Fibroblast of peridontal ligament (primary cell): ENCODE measurements around the gene OBSCN.

Experiments used
- DNase-seq: peaks from one replicate; pipeline ENCODE4 v3.0.0-alpha.2; 2010; ENCODE audit errors: extremely low read depth

The OBSCN gene

DNA sequence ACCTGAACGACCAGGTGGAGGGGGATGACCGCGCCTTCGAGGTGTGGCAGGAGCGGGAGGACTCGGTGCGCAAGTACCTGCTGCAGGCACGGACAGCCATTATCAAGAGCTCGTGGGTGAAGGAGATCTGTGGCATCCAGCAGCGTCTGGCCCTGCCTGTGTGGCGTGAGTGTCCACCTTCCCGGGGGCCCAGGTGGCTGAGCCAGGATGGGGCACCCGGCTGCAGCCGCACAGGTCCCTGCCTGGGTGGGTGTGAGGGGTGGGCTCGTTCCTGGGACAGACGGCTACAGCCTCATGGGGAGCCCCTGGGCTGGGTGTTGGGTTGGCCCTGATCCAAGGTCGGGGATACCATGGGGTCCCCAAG, 133.6 kb downstream of the OBSCN start:
- no peak for DNase-seq

DNA sequence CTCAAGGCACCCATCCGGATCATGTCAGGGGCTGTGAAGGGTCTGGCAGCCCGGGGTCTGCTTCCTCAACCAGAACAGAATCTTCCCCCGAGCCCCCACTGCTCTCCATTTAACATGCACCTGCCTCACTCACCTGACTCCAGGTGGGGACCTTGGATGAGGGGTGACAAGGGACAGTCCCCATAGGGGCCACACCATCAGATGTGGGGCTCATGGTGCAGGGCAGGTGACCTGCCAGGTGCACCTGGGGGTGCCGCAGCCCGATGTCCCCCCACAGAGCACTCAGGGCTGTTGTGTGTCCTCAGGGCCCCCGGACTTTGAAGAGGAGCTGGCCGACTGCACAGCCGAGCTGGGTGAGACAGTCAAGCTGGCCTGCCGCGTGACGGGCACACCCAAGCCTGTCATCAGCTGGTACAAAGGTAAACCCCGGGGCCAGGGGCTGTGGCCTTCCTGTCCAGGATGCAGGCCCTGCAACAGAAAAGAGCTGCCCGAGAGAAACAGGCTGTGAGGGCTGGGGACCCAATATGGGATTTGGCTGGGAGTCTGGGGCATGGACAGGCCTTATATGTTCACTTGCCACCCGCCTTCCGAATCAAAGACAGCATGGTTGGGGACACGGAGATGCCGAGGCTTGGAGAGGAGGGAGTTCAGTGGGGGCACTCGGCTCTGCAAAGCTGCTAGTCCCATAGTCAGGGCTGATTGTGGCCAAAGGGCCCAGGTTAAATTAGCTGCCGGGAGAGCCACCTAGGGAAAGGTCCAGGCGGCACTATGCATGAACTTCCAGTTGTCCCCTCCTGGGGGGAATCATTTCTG, 134.2 kb downstream of the OBSCN start:
- no peak for DNase-seq

DNA sequence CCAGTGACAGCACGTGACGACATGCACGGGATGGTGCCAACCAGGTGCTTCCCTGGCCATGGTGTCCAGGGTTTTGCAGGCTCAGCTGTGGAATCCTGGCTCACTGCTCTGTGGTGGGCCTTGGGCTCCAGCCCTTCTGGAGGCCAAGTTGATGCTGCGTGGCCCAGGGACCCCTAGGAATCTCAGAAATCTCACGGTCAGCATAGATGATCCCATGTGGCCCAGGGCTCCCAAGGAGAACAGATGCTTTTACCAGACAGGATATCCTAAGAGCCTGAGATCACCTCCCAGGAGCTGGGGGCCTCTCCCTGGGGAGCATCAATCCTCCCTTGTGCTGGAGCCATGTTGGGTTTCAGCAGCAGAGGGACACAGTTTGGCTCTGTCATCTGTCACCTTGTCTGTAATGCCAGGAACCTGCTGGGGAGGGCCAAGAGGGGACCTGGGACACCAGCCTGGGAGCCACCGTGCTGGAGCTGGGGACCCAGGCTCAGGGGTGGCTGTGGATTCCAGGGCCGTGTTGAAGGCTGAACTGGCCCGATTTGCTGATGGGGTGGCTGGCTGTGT, 134.9 kb downstream of the OBSCN start:
- DNase-seq = no peak

DNA sequence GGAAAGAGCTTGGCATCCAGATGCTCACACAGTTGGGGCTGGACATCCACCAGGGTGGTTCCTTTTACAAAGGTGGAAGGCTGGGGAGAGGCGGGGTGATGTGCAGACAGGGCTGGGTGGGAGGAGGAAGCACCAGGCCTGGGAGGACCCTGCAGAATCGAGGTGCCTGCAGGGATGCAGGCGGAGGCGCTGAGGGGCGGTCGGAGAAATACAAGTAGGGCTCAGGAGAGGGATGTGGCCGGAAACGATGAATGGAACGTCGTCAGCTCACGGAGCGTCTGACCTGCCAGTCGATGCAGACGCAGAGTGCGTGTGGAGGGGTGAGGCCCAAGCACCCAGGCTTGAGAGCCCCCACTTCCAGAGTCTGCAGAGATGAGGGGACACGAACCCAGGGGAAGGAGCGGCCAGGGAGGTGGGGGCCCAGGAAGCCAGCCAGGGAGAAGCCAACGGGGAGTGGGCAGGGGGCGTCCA, 135.4 kb downstream of the OBSCN start:
- DNase-seq = no peak

DNA sequence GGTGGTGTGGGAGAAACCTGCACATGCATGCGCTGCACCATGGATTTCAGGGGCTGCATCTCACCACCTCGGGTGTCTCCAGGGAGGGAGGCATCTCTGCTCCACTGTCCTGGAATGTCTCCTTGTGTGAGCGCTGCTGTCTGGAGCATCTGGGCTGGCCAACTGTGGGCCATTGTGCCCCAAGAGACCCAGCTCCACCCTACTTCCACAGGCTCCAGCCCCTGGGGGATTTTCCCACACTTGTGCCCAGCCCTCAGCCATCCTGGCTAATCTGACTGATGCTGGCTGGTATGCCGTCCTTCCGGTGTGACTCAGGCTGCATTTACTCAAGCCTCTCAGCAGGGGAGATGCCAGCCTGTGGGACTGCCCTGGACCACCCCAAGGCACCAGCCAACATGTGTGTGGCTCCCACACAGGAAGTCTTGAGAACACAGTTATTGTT, 136.8 kb downstream of the OBSCN start:
- no peak for DNase-seq

DNA sequence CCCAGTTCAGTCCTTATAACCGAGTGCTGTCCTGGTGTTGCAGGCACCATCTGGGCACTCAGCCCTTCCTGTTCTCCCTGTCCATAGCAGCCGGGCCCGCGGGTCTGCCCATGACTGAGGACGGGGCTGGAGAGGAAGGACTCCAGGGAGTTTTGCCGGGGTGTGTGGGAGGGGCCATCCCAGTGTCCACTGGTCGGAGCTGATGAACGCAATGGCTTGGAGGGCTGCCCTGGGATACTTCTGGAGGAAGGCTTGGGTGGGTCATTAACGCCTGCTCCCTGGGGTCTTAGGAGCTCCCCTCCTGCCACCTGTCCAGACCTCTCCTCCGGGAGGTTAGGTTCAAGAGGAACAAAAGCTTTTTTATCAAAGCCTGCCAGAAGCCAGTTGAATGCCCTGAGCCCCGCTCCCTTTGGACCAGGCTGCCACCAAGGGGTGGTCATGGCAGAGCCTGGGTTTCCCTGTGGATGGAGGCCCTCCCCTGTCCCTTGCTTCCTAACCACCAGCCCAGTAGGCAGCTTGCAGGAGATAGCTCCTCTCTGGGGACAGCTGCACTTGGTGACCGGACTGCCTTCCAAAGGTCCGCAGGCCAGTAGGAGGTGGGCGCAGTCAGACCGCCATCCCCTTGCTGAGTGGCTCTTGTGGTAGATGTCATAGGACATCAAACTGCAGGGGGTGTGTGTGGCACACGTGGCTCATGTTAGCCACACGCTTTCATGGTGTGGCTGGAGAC, 137.5 kb downstream of the OBSCN start:
- DNase-seq = no peak

DNA sequence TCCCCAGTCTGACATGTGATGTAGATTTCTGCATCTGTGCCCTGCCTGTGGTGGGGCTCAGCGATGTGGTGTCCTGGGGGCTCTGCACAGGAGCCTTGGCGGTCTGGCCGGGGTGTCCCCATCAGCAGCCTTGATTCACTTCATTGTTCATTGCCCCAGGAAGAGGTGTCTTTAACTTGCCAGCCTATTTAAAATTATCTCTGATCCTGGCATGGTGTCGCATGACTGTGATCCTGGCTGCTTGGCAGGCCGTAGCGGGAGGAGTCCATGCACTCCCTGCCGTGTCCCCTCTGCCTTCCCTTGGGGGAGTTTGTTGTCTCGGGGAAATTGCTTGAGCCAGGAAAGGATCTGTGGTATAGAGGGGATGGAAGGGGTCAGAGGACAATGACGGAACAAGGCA, 138.9 kb downstream of the OBSCN start:
- DNase-seq = no peak

DNA sequence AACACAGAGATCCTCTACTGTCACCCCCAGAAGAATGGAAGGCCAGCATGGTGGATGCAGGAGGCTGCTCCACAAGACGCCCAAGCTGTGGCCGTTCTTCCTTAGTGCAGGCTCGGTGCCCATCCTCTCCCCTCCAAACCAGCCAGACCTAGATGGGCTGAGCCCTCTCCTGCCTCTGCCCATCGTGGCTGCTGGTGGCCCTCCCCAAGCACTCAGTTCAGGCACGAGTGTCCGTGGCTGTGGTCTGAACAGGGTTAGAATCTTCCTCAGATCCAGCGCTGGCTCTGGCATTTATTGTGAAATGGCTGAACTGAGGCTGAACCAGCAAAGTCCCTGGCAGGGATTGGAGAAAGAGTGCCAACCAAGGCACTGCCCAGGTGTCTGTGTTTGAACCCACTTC, 139.3 kb downstream of the OBSCN start:
- no peak for DNase-seq

DNA sequence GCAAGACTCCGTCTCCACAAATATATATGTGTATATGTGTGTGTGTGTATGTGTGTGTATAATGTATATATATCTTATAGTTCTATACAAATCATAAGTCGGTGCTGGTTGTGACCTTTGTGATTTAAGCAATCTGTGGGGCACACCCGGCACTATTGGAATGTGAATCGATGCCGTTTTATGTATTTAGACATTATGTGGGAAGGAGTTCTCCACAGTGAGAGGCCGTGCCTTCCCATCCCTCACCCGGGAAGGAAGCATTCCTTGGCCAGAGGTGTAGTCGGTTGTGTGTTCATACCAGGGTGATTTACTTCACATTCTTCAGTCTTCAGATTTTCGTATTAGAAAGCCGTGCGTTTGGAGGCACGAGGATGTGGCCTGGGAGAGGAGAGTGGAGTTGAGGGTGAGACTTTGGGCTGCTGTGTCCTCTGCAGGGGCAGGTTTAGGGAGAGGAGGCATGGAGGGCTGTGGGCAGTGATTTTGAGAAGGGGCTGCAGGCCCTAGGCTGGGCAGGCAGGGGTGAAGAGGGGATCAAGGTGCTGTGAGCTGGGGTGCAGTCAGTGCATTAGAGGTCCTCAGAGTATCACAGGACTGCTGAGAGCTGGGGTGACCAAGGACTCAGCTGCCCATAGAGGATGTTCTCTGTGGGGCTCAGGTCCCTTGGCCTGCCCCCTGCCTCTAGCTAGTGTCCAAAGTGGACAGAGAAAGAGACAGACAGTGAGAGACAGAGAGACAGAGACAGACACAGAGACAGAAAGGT, 141.0 kb downstream of the OBSCN start:
- DNase-seq = no peak

DNA sequence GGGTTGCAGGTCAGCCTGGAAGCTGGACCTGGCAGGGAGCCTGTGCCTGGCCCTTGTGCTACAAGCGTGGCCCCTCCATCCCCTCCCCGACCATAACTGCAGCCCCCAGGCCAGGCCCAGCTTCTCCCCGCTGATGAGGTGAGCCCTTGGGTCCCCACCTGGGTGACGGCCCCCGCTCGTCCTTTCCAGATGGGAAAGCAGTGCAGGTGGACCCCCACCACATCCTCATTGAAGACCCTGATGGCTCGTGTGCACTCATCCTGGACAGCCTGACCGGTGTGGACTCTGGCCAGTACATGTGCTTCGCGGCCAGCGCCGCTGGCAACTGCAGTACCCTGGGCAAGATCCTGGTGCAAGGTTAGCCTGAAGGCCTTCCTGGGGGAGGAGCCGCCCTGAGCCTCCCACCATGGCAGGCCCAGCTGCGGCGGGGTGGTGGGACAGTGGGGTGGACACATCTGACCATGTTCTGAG, 141.9 kb downstream of the OBSCN start:
- no peak for DNase-seq

DNA sequence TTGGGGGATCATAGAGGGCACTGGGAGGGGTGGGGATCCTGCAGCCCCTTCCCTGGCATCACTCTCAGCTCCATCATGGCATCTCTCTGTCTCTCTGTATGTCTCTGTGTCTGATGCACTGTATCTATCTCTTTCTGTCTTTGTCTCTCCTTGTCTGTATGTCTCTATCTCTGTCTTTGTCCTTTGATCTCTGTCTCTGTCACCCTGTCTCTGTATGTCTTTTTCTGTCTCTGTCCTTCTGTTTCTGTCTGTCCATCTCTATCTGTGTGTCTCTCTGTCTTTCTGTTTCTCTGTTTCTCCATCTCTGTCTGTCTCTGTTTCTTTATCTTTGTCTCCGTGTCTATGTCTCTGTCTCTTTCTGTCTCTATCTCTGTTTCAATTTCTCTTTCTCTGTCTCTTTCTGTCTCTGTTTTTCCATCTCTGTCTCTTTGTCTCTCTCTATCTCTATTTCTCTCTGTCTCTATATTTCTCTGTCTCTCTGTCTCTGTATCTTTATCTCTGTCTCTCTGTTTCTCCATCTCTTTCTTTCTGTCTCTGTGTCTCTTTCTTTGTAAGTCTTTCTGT, 142.4 kb downstream of the OBSCN start:
- DNase-seq = no peak

DNA sequence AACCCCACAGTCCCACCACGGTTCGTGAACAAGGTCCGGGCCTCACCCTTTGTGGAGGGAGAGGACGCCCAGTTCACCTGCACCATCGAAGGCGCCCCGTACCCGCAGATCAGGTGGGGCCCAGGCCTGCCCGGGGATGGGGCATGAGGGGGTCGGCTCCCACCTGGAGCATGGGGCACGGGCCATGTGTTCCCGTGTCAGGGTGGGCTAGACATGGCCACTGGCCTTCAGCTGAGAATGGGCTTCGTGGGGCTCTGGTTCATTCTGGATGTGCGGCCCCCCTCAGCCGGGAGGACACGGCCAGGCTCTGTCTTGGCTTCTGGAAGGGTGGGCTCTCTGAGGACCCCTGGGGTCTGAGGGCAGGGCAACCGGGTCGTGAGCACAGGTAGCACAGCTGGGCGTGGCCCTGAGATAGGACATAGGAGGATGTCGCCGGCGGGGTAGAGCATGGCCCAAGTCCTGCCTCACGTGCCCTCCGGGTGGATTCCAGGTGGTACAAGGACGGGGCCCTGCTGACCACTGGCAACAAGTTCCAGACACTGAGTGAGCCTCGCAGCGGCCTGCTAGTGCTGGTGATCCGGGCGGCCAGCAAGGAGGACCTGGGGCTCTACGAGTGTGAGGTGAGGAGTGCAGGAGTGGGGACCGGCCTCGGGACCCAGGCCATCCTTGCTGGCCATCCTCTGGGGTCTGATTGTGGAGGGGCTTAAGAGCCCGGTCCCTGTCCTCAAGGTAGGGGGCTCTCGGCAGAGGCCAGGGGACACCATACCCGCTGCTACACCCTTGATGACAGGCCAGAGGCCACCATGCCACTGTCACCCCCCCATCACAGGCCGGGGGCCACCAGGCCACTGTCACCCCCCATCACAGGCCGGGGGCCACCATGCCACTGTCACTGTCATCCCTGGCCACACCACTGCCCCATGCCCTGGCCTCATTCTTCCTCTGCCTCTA, 143.3 kb downstream of the OBSCN start:
- DNase-seq = no peak

DNA sequence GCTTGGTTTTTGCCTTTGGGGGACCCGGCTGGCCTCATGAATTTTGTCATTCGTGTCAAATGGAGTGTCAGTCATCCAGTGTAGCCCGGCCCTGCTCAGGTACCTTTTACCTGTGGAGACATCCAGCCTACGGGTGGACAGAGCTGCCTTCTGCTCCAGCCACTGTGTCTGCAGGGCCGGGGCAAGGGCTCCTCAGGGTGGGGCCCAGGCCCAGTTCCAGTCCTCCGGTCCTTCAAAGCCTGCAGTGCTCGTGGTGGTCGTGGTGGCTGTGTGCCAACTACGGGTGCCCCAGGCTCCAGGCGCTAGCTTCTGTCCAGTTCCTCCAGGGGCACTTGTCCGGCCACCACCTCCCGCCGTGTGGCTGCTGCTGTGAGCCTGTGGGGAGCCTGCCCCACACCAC, 144.0 kb downstream of the OBSCN start:
- DNase-seq = no peak

DNA sequence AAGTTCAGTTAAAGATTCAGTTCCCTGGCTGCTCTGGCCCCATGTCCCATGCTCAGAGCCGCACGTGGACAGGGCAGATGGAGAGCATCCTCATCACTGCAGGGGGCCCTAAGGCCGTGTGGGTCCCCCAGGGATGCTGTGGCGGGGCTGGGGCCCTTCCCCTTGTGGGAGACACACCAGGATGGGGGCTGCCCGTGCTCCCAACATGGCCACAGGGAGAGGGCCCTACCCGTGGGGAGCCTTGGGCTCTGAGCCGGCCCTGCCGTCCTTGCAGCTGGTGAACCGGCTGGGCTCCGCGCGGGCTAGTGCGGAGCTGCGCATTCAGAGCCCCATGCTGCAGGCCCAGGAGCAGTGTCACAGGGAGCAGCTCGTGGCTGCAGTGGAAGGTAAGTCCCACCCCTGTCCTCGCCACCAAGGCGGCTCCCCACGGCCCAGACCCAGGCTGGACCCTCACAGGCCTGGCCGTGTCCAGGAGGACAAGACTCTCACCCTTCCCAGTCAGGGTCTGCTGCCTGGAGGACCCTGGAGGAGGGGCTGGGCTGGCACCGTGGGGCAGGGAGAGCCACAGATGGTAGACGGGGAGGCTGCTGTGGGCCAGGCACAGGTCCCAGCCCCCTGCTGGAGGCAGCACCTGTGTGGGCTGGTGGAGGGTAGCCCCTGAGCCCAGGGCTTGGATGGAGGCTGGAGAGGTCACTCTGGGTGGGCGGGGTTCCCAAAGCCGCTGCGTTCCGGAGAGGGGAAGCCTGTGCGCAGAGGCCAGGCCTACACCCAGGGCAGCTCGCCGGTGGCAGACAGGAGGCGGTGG, 145.0 kb downstream of the OBSCN start:
- no peak for DNase-seq

DNA sequence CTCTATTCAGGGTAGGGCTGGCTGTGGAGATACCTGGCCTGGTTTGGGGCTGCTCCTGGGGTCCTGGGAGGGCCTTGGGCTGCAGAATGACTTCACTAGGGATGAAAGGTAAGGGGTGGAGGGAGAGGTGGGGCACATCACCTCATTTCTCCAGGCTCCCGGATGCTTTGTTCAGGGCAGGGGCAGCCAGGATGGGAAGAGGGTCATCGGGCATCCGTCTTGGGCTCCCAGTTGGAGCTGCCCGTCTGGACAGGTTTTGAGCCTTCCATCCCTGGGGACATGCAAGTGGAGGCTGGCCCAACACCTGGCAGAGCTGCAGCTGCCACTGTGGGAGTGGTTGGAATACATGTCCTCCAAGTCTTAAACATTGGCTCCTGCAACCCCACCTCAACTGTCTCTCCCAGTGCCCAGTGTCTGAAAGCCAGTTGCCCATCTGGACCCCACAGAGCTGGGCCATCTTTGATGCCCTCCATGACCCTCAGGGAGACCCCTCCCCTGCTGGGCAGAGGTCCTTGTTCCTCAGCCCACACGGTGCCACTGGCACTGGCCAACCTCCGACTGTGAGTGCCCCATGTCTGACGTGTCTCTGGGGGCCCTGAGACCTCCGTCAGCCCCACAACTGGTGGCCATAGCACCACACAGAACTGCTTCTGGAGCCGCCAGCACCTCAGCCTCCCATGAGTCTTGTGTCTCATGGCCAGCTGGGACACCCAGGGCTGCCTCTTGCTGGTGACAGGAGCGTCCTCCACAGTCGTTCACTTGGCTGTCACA, 145.9 kb downstream of the OBSCN start:
- DNase-seq = no peak

DNA sequence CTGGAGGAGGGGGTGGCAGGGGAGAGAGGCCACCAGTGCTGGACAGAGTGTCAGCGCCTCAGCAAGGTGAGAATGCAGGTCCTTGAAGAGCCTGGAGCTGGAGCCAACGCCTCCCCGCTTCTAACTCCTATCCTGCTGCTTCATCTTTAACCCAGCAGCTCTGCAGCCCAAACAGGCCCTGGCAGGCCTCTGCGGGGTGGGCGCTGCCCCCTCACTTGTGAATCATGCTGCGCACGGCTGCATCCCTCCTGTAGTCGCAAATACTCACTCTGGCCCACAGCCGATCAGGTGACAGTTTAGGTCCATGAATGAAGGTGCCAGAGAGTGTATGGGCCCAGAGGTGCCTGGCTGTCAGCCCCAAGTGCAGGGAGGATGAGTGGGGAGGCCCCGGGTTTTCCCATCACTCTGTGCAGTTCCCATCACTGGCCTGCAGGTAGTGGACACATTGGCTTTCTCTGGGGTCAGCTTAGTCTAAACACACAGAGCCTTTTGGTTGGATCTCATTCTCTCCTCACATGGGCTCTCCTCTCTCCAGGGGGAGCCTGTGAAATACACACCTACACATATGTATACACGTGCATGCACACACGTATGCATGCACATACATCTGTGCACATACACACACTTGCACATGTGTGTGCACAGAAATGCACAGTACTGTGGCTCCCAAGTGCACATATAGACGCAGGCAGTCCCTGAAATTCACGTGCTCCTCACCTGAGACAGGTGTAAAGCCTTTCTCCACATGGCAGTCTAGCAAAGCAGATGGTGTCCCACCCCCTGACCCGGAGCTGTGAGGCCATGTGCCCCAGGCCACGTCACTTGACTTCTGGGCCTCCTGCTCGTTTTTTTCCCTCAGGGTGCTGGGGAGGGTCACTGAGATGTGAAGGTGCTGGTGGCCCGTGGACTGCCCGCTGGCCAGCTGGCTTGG, 146.8 kb downstream of the OBSCN start:
- DNase-seq = no peak

DNA sequence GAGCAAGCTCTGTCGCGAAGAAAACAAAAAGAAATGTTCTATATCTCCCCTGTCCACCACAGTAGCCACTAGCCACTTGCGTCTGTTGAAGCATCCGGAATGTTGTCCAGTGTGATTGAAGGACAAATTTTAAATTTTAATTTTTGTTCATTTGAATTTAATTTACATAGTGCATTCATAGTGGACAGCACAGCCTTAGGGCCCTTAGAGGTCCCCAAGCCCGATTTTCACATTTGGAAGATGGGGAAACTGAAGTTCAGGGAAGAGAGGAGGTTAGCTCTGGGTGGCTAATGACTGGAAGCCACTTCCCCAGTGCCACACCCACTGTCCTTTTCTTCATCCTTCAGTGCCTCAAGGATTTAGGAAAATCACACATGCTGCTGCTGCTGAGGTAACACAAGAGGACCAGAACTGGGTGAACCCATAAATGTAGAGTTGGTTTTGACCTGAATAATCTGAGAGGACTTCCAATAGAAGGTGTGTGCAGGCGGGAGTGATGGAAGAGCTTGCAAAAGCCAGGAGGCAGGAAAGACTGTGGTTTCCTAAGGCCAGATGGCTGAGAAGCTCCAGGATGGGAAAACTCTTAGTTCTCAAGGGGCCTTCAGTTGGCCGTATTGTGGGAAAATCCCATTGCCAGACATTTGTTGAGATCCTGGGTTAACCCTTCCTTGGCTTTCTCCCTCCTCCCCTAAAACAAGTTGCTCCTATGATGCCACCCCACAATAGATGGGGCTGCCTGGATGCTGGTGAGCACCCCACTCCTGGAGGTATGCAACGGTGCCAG, 149.2 kb downstream of the OBSCN start:
- no peak for DNase-seq
